ENCODE data around the gene ARHGAP10.

Gene ARHGAP10

GRCh38 chr4:148116969-148117368 lies 385.1 kb downstream of the ARHGAP10 start:
- no peaks in the 10 kb centered on the region for H3K36me3 Mint-ChIP-seq (ENCODE audit: low read depth)
- no peak overlapping the region for H3K4me3 Mint-ChIP-seq
- H3K4me1 Mint-ChIP-seq (ENCODE audit: low read depth) = no peaks in the 10 kb centered on the region
- no peaks in the 10 kb centered on the region for H3K27me3 Mint-ChIP-seq
- intact Hi-C loops (cut with micrococcal nuclease) = no loop called here
- peaks cover 13% of the 10 kb centered on the region for H3K9me3 Mint-ChIP-seq
- H3K27ac Mint-ChIP-seq = no peak overlapping the region

GRCh38 chr4:148118179-148118578 lies 386.3 kb downstream of the ARHGAP10 start:
- Mint-ChIP-seq H3K4me1 (ENCODE audit: low read depth) (no peaks in the 10 kb centered on the region), H3K4me3 (no peak overlapping the region), H3K9me3 (peaks cover 25% of the 10 kb centered on the region), H3K27me3 (no peaks in the 10 kb centered on the region), H3K27ac (no peak overlapping the region), H3K36me3 (ENCODE audit: low read depth) (no peaks in the 10 kb centered on the region)
- intact Hi-C loops (cut with micrococcal nuclease) = no loop called here

- H3K27ac Mint-ChIP-seq = no peak overlapping the region
- H3K27me3 Mint-ChIP-seq = no peaks in the 10 kb centered on the region
- H3K4me1 Mint-ChIP-seq (ENCODE audit: low read depth) = no peaks in the 10 kb centered on the region
- H3K36me3 Mint-ChIP-seq (ENCODE audit: low read depth) = no peaks in the 10 kb centered on the region
- intact Hi-C loops (cut with micrococcal nuclease) = no loop called here
- no peak overlapping the region for H3K4me3 Mint-ChIP-seq
- peaks cover 29% of the 10 kb centered on the region for H3K9me3 Mint-ChIP-seq
Observed at GRCh38 chr4:148118633-148119032, 386.7 kb downstream of the ARHGAP10 start.

- Mint-ChIP-seq H3K27me3 (no peaks in the 10 kb centered on the region), H3K36me3 (ENCODE audit: low read depth) (no peaks in the 10 kb centered on the region), H3K27ac (no peak overlapping the region), H3K4me1 (ENCODE audit: low read depth) (no peaks in the 10 kb centered on the region), H3K4me3 (no peak overlapping the region), H3K9me3 (peaks cover 45% of the 10 kb centered on the region)
- intact Hi-C loops (cut with micrococcal nuclease) = no loop called here
Observed at GRCh38 chr4:148120216-148120615, 388.3 kb downstream of the ARHGAP10 start.
